ENCODE data around the gene HPSE2. TPM values are rescaled to one million over a fixed set of nuclear protein-coding genes. Genes with fewer than 3 reads are reported as not detected.

Gene HPSE2
- polyA plus RNA-seq, 1 of the 3 experiments (the other 2 are of a cell fraction): not detected

DNA sequence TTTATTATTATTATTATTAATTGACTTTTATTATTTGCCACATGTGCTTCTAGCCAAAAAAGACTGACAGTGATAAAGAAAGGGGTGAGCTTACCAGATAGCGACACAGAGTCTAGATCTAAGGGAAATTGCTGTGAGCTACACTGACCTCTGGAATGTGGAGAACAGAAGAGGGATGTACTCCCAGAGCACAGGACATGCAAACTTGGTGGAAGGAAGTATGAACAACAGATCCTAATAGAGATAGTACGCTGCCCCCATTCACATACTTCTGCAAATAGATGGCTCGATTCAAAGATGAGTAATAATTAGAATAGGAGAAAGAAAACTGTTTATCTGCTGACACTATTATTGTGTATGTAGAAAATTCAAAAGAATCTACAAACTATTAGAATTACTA, 679.6 kb downstream of the HPSE2 start:
- H3K9me2 ChIP-seq: no peaks in the 10 kb centered on the region
- no peaks in the 10 kb centered on the region for H3K4me1 ChIP-seq (ENCODE audit: control insufficient read depth in 1 of 2, insufficient read depth in 2 of 2, low read depth in 1 of 2, low read length in 1 of 2)
- no peak overlapping the region for H3K4me3 ChIP-seq (ENCODE audit: low read depth in 2 of 2, low read length in 1 of 2)
- no peak overlapping the region for H3K9ac ChIP-seq
- H3K27me3 ChIP-seq (ENCODE audit: insufficient read depth): peaks cover 20% of the 10 kb centered on the region; the same call in 1 of the 2 replicates
- H4K20me1 ChIP-seq (ENCODE audit: insufficient read depth): no peaks in the 10 kb centered on the region
- 5% methylated on average over 3 of the region's 3 CpGs for WGBS (ENCODE audit: low lambda C conversion rate)
- CTCF ChIA-PET: interaction anchor here (0.8 kb wide), 2 partner anchors 22 to 33 kb away, joined by 3 read pairs; no protein-coding TSS in a partner anchor
- H2AFZ ChIP-seq (ENCODE audit: low read depth): no peak overlapping the region
- no peaks in the 10 kb centered on the region for H3K36me3 ChIP-seq (replicated peaks in 1 of 2; ENCODE audit: control insufficient read depth in 1 of 2, insufficient read depth in 2 of 2, low read length in 1 of 2)
- no peaks in the 10 kb centered on the region for H3K79me2 ChIP-seq (ENCODE audit: insufficient read depth)
- no peak overlapping the region for H3K27ac ChIP-seq (ENCODE audit: low read depth in 2 of 2, low read length in 1 of 2)
- no peaks in the 10 kb centered on the region for H3F3A ChIP-seq (replicated peaks; ENCODE audit: insufficient read depth)
- DNase-seq: no peak
- no peak overlapping the region for H3K4me2 ChIP-seq
- no peak for TF ChIP-seq MEF2A (IDR thresholded peaks at IDR 0.05; ENCODE audit: borderline replicate concordance, low read depth)
- no peak for TF ChIP-seq EZH2phosphoT487 (IDR thresholded peaks at IDR 0.05; ENCODE audit: borderline replicate concordance, low read depth)
- TF ChIP-seq, protein P1, sequence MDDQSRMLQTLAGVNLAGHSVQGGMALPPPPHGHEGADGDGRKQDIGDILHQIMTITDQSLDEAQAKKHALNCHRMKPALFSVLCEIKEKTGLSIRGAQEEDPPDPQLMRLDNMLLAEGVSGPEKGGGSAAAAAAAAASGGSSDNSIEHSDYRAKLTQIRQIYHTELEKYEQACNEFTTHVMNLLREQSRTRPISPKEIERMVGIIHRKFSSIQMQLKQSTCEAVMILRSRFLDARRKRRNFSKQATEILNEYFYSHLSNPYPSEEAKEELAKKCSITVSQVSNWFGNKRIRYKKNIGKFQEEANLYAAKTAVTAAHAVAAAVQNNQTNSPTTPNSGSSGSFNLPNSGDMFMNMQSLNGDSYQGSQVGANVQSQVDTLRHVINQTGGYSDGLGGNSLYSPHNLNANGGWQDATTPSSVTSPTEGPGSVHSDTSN (IDR thresholded peaks at IDR 0.05): no peak
- TF ChIP-seq RXRA (IDR thresholded peaks at IDR 0.05; ENCODE audit: borderline replicate concordance, low read depth): no peak
- TF ChIP-seq POLR2AphosphoS5 (IDR thresholded peaks at IDR 0.05; ENCODE audit: low read depth, low read length): no peak
- TF ChIP-seq GABPA (IDR thresholded peaks at IDR 0.05; ENCODE audit: low read depth): no peak
- TF ChIP-seq RAD21 (IDR thresholded peaks at IDR 0.05; ENCODE audit: low read length): no peak
- no peak for TF ChIP-seq RFX5 (IDR thresholded peaks at IDR 0.05; ENCODE audit: low read length)
- TF ChIP-seq RCOR1 (IDR thresholded peaks at IDR 0.05; ENCODE audit: low read length): no peak
- no peak for TF ChIP-seq SIN3A (IDR thresholded peaks at IDR 0.05; ENCODE audit: borderline replicate concordance, low read depth, low read length)
- TF ChIP-seq, protein P2, sequence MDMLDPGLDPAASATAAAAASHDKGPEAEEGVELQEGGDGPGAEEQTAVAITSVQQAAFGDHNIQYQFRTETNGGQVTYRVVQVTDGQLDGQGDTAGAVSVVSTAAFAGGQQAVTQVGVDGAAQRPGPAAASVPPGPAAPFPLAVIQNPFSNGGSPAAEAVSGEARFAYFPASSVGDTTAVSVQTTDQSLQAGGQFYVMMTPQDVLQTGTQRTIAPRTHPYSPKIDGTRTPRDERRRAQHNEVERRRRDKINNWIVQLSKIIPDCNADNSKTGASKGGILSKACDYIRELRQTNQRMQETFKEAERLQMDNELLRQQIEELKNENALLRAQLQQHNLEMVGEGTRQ (IDR thresholded peaks at IDR 0.05; ENCODE audit: borderline replicate concordance, low read depth, low read length): no peak
- no peak for TF ChIP-seq FOXJ3 (CRISPR knock-in tag; IDR thresholded peaks at IDR 0.05)
- no peak for TF ChIP-seq TCF12 (IDR thresholded peaks at IDR 0.05)
- no peak for TF ChIP-seq FOXM1 (IDR thresholded peaks at IDR 0.05; ENCODE audit: low read depth)
- TF ChIP-seq NRF1 (IDR thresholded peaks at IDR 0.05; ENCODE audit: low read depth, low read length): no peak
- no peaks in the 10 kb centered on the region for H3K9me3 ChIP-seq
- POLR2A ChIA-PET: no interaction called here

DNA sequence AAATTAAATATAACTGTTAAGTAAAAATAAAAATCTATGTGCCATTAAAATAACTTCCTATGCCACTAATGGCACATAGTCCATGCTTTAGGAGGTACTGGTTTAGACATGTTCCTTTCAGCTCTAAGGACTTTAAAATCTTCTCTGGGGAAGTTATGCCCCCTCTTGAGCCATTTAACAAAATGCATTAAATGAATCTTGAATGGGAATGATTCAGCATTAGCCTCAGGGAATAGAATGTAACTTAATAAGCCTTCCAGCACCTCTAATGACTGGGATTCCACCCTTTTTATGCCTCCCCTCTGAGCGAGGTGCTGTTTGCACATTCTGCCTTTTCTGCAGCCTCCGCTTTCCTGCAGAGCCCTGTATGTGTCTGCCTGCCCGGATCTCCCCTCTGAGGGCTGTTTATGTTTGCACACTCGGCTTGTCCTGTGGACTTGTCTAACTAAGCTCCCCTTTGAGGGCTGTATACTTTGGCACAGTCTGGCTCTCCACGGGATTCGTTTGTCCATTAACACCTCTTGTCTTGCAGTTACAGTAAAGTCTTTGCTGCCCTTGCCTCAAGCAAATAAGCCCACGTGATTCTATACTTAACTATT, 680.5 kb downstream of the HPSE2 start:
- Histone ChIP-seq H3K36me3 (replicated peaks in 1 of 2; ENCODE audit: control insufficient read depth in 1 of 2, insufficient read depth in 2 of 2, low read length in 1 of 2) (no peaks in the 10 kb centered on the region), H3K4me3 (ENCODE audit: low read depth in 2 of 2, low read length in 1 of 2) (no peak overlapping the region), H3K79me2 (ENCODE audit: insufficient read depth) (no peaks in the 10 kb centered on the region), H2AFZ (ENCODE audit: low read depth) (no peak overlapping the region), H3K27me3 (ENCODE audit: insufficient read depth) (peaks cover 20% of the 10 kb centered on the region; the same call in 1 of the 2 replicates), H3K4me1 (ENCODE audit: control insufficient read depth in 1 of 2, insufficient read depth in 2 of 2, low read depth in 1 of 2, low read length in 1 of 2) (no peaks in the 10 kb centered on the region), H3K4me2 (no peak overlapping the region), H3K27ac (ENCODE audit: low read depth in 2 of 2, low read length in 1 of 2) (no peak overlapping the region), H3F3A (replicated peaks; ENCODE audit: insufficient read depth) (no peaks in the 10 kb centered on the region), H3K9ac (no peak overlapping the region), H3K9me2 (no peaks in the 10 kb centered on the region), H4K20me1 (ENCODE audit: insufficient read depth) (no peaks in the 10 kb centered on the region), H3K9me3 (no peaks in the 10 kb centered on the region)
- WGBS (ENCODE audit: low lambda C conversion rate): 11% methylated on average over 7 of the region's 7 CpGs
- TF ChIP-seq, protein P3, sequence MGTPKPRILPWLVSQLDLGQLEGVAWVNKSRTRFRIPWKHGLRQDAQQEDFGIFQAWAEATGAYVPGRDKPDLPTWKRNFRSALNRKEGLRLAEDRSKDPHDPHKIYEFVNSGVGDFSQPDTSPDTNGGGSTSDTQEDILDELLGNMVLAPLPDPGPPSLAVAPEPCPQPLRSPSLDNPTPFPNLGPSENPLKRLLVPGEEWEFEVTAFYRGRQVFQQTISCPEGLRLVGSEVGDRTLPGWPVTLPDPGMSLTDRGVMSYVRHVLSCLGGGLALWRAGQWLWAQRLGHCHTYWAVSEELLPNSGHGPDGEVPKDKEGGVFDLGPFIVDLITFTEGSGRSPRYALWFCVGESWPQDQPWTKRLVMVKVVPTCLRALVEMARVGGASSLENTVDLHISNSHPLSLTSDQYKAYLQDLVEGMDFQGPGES (IDR thresholded peaks at IDR 0.05; ENCODE audit: low read depth, low read length): no peak
- TF ChIP-seq NFIC (IDR thresholded peaks at IDR 0.05; ENCODE audit: borderline replicate concordance) (no peak), JUND (IDR thresholded peaks at IDR 0.05) (no peak), MEF2A (IDR thresholded peaks at IDR 0.05; ENCODE audit: borderline replicate concordance, low read depth) (no peak), FOXM1 (IDR thresholded peaks at IDR 0.05; ENCODE audit: low read depth) (no peak), RFX5 (IDR thresholded peaks at IDR 0.05; ENCODE audit: low read length) (no peak), YY1 (IDR thresholded peaks at IDR 0.05; ENCODE audit: low read depth) (no peak), SIN3A (IDR thresholded peaks at IDR 0.05; ENCODE audit: borderline replicate concordance, low read depth, low read length) (no peak)
- TF ChIP-seq, protein P2 (IDR thresholded peaks at IDR 0.05; ENCODE audit: borderline replicate concordance, low read depth, low read length): no peak
- TF ChIP-seq, protein P4, sequence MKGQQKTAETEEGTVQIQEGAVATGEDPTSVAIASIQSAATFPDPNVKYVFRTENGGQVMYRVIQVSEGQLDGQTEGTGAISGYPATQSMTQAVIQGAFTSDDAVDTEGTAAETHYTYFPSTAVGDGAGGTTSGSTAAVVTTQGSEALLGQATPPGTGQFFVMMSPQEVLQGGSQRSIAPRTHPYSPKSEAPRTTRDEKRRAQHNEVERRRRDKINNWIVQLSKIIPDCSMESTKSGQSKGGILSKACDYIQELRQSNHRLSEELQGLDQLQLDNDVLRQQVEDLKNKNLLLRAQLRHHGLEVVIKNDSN (IDR thresholded peaks at IDR 0.05; ENCODE audit: borderline replicate concordance, low read depth): no peak
- no peak for DNase-seq
- ChIA-PET CTCF (interaction anchor here (0.8 kb wide), 2 partner anchors 21 to 32 kb away, joined by 3 read pairs; no protein-coding TSS in a partner anchor), POLR2A (no interaction called here)

All from SK-N-SH (cell line).